ENCODE data around the gene CD28.
A peak's percentile ranks its signal among the peaks of the same experiment; 100 is the strongest.

The CD28 gene

DNA sequence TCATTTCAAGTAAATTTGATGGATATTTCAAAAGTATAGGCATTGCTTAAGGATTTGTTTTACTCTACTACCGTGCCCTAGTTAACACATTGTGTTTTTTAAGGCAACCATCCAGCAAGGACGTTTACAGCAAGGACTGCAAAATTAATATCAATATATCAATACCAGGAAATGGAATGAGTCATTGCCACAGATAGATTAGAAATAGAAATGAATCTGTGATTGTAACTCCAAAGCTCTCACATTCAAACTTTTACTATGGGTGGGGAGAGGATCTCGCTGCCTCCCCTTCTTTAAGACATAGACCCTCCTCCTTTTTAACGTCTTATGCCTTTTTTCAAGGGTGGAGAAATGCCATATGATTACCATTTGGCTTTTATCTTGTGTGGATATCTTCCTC, 3.8 kb downstream of the CD28 start:
- H3K4me3 ChIP-seq (ENCODE audit: low read depth, low read length): no peak overlapping the region
- TF ChIP-seq, protein P1, sequence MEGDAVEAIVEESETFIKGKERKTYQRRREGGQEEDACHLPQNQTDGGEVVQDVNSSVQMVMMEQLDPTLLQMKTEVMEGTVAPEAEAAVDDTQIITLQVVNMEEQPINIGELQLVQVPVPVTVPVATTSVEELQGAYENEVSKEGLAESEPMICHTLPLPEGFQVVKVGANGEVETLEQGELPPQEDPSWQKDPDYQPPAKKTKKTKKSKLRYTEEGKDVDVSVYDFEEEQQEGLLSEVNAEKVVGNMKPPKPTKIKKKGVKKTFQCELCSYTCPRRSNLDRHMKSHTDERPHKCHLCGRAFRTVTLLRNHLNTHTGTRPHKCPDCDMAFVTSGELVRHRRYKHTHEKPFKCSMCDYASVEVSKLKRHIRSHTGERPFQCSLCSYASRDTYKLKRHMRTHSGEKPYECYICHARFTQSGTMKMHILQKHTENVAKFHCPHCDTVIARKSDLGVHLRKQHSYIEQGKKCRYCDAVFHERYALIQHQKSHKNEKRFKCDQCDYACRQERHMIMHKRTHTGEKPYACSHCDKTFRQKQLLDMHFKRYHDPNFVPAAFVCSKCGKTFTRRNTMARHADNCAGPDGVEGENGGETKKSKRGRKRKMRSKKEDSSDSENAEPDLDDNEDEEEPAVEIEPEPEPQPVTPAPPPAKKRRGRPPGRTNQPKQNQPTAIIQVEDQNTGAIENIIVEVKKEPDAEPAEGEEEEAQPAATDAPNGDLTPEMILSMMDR (IDR thresholded peaks at IDR 0.05; ENCODE audit: low read depth, low read length): no peak
- DNase-seq (ENCODE audit: low read depth, low spot score): no peak
- in situ Hi-C loops (cut with HindIII; ENCODE audit: low sequenced_read_pairs): no loop called here

DNA sequence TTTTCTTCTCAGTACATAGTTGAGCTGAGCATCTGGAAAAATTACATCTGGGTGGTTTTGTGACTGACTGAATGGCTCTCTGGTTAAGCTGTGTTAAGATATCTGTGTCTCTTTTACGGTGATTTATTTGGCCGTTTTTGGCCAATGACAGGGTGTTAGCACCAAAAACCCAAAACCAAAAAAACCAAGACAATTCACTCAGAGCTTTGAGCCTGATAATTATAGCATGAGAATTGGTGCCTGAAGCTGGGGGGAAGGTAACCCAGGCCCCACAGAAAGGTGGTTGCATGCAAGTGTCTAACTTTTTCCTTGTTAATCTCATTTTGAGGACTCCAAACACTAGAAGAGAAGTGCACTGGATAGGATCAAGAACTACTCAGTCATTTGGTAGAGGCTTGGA, 4.5 kb downstream of the CD28 start:
- TF ChIP-seq, protein P1 (IDR thresholded peaks at IDR 0.05; ENCODE audit: low read depth, low read length): no peak
- H3K4me3 ChIP-seq (ENCODE audit: low read depth, low read length): no peak overlapping the region
- in situ Hi-C loops (cut with HindIII; ENCODE audit: low sequenced_read_pairs): no loop called here
- no peak for DNase-seq (ENCODE audit: low read depth, low spot score)

GRCh38 chr2:203711399-203711798, 5.0 kb downstream of the CD28 start:
- TF ChIP-seq, protein P1 (IDR thresholded peaks at IDR 0.05; ENCODE audit: low read depth, low read length): no peak
- in situ Hi-C loops (cut with HindIII; ENCODE audit: low sequenced_read_pairs): no loop called here
- no peak overlapping the region for H3K4me3 ChIP-seq (ENCODE audit: low read depth, low read length)
- no peak for DNase-seq (ENCODE audit: low read depth, low spot score)

DNA sequence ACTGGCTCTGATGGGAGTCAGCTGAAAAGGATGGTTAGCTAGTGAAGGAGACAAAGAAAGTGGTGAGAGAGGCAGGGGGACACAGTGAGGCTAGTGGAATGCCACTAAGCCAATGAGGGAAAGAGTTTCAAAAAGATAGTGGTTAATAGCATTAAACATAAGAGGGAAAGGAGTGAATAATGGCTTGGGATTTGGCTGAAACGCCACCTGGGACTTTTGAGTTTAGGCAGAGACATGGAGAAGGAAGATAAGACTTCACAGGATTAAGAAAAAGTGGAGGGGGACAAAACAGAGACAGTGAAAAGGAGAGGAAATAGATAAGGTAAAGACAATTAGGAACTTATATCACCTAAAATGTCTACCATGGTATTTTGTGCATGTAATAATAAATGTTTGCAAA, 6.9 kb downstream of the CD28 start:
- DNase-seq (ENCODE audit: low read depth, low spot score): no peak
- in situ Hi-C loops (cut with HindIII; ENCODE audit: low sequenced_read_pairs): no loop called here
- H3K4me3 ChIP-seq (ENCODE audit: low read depth, low read length): no peak overlapping the region
- TF ChIP-seq, protein P1 (IDR thresholded peaks at IDR 0.05; ENCODE audit: low read depth, low read length): no peak

- DNase-seq (ENCODE audit: low read depth, low spot score): no peak
- in situ Hi-C loops (cut with HindIII; ENCODE audit: low sequenced_read_pairs): no loop called here
- H3K4me3 ChIP-seq (ENCODE audit: low read depth, low read length): no peak overlapping the region
- TF ChIP-seq, protein P1 (IDR thresholded peaks at IDR 0.05; ENCODE audit: low read depth, low read length): no peak
Measured at GRCh38 chr2:203714112-203714511, 7.7 kb downstream of the CD28 start.

DNA sequence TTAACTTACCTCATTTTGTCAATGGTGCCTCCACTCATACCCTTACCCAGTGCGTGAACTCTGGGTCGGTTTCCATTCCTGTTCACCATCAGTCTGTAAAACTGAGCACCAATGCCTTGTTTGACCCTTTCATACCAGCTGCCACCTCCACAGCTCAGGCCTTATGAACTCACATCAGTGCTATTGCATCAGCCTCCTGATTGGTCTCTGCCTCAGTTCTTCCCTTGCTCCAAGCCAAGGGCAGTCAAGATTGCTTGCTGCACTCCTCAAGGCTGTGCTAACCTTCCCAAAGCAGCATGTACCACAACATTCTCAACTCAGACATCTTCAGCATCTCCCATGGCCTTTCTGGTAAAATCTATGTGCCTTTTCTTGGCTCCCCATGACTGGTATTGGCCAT, 9.3 kb downstream of the CD28 start:
- TF ChIP-seq, protein P1 (IDR thresholded peaks at IDR 0.05; ENCODE audit: low read depth, low read length): no peak
- in situ Hi-C loops (cut with HindIII; ENCODE audit: low sequenced_read_pairs): no loop called here
- DNase-seq (ENCODE audit: low read depth, low spot score): no peak
- H3K4me3 ChIP-seq (ENCODE audit: low read depth, low read length): no peak overlapping the region

GRCh38 chr2:203718087-203718486, 11.6 kb downstream of the CD28 start:
- H3K4me3 ChIP-seq (ENCODE audit: low read depth, low read length): no peak overlapping the region
- DNase-seq (ENCODE audit: low read depth, low spot score): peak; percentile 35
- TF ChIP-seq, protein P1 (IDR thresholded peaks at IDR 0.05; ENCODE audit: low read depth, low read length): no peak
- in situ Hi-C loops (cut with HindIII; ENCODE audit: low sequenced_read_pairs): no loop called here
